ENCODE results near the gene BEST3. TPM values are rescaled to one million over a fixed set of nuclear protein-coding genes. Genes with fewer than 3 reads are reported as not detected.
"Not testable (repeated sequence)": the region's sequence is repeated elsewhere in the genome, so short reads cannot be mapped to it uniquely, and the experiment has no call there.

The BEST3 gene
- total and polyA plus RNA-seq, 2 of the 4 experiments (the other 2 are of a cell fraction), result under 0.01 to 0.07 TPM

- TF ChIP-seq FOS (IDR thresholded peaks at IDR 0.05; ENCODE audit: low read depth, low read length), result no peak
- peak; percentile 37; the same call in 1 of the 2 replicates for TF ChIP-seq CEBPB (IDR thresholded peaks at IDR 0.05; ENCODE audit: low read depth, low read length)
- TF ChIP-seq USF2 (IDR thresholded peaks at IDR 0.05; ENCODE audit: low read depth, low read length), result no peak
- no peak overlapping the region for H2BK15ac ChIP-seq (ENCODE audit: low read depth, low read length)
- no peak overlapping the region for H2BK5ac ChIP-seq (ENCODE audit: low read depth, low read length, poor library complexity, severe bottlenecking)
- no peak overlapping the region for H3K56ac ChIP-seq (ENCODE audit: extremely low read depth, insufficient read depth, low read length)
- H2BK20ac ChIP-seq (ENCODE audit: low read depth, low read length), result no peak overlapping the region
- no peak overlapping the region for H4K5ac ChIP-seq (ENCODE audit: low read depth, low read length)
- no peak overlapping the region for H2AFZ ChIP-seq (replicated peaks; ENCODE audit: low read length, poor library complexity)
- ChIA-PET CTCF (no interaction called here), POLR2A (ENCODE audit: unreplicated experiment) (no interaction called here)
- intact Hi-C loops (cut with micrococcal nuclease) (loop anchor here (10.0 kb wide), 1 partner anchor 127 kb away; the partner anchor contains the start of gene RAB3IP), dilution Hi-C loops (cut with HindIII; ENCODE audit: low sequenced_read_pairs, unreplicated experiment) (no loop called here), in situ Hi-C loops (cut with MboI; ENCODE audit: low sequenced_read_pairs) (no loop called here)
- no peak overlapping the region for H3K9ac ChIP-seq (ENCODE audit: low read depth, low read length)
- no peaks in the 10 kb centered on the region for H4K20me1 ChIP-seq (ENCODE audit: insufficient read depth, low read length)
- H4K91ac ChIP-seq (ENCODE audit: insufficient read depth, low read depth, low read length), result no peak overlapping the region
- DNase-seq (no peak), ATAC-seq (ENCODE audit: low read depth) (no peak)
- WGBS, 2 experiments (ENCODE audit: extremely low coverage in 2 of 2, insufficient read length in 1 of 2), result no CpG with 5 or more reads among the region's 2 CpGs
- H3K4me3 ChIP-seq (ENCODE audit: insufficient read depth, low read depth, low read length), result no peak overlapping the region
- peaks cover 4% of the 10 kb centered on the region for H3K36me3 ChIP-seq (ENCODE audit: control insufficient read depth, insufficient read depth, low read length)
- BruUV-seq (replicated peaks), result no TSS peak
- H3K4ac ChIP-seq (ENCODE audit: low read depth, low read length), result no peak overlapping the region
- no peak overlapping the region for H2AK5ac ChIP-seq (ENCODE audit: low read depth, low read length)
- H3K18ac ChIP-seq (ENCODE audit: low read depth, low read length), result no peak overlapping the region
- H3K9me1 ChIP-seq (ENCODE audit: insufficient read depth, low read length), result no peaks in the 10 kb centered on the region
- H2AK9ac ChIP-seq (replicated peaks; ENCODE audit: low read depth, low read length, poor library complexity), result no peak overlapping the region
- peaks cover 3% of the 10 kb centered on the region for H3K27me3 ChIP-seq (ENCODE audit: control insufficient read depth, insufficient read depth, low read length)
- 0 out of 2 replicates have a peak, but pooled peaks cover 2% of the 10 kb centered on the region for H3K9me3 ChIP-seq (ENCODE audit: control insufficient read depth, insufficient read depth, low read length)
- H3K4me1 ChIP-seq (ENCODE audit: control insufficient read depth, insufficient read depth, low read length), result no peaks in the 10 kb centered on the region
- H3K4me2 ChIP-seq (ENCODE audit: low read depth, low read length), result no peak overlapping the region
- no peak overlapping the region for H3K23ac ChIP-seq (ENCODE audit: low read depth, low read length)
- no peak overlapping the region for H2BK120ac ChIP-seq (ENCODE audit: low read depth, low read length)
- H3K27ac ChIP-seq (ENCODE audit: insufficient read depth, low read length), result no peak overlapping the region
- no peak overlapping the region for H4K8ac ChIP-seq (ENCODE audit: low read depth in 2 of 2, low read length in 2 of 2)
- H3K14ac ChIP-seq (replicated peaks; ENCODE audit: low read depth, low read length), result no peak overlapping the region
- H3K79me1 ChIP-seq (ENCODE audit: low read depth in 1 of 2, low read length in 2 of 2), result no peaks in the 10 kb centered on the region
Observed at GRCh38 chr12:69608114-69608513, 91.0 kb downstream of the BEST3 start.

- H3K79me1 ChIP-seq (ENCODE audit: low read depth in 1 of 2, low read length in 2 of 2); H3K4me1 ChIP-seq (ENCODE audit: control insufficient read depth, insufficient read depth, low read length); H2AK9ac ChIP-seq (replicated peaks; ENCODE audit: low read depth, low read length, poor library complexity); dilution Hi-C loops (cut with HindIII; ENCODE audit: low sequenced_read_pairs, unreplicated experiment); POLR2A ChIA-PET (ENCODE audit: unreplicated experiment); H2BK15ac ChIP-seq (ENCODE audit: low read depth, low read length); H3K9ac ChIP-seq (ENCODE audit: low read depth, low read length); H3K27me3 ChIP-seq (ENCODE audit: control insufficient read depth, insufficient read depth, low read length); in situ Hi-C loops (cut with MboI; ENCODE audit: low sequenced_read_pairs); H2BK20ac ChIP-seq (ENCODE audit: low read depth, low read length); H3K27ac ChIP-seq (ENCODE audit: insufficient read depth, low read length); BruUV-seq (replicated peaks); H3K23ac ChIP-seq (ENCODE audit: low read depth, low read length); H2AK5ac ChIP-seq (ENCODE audit: low read depth, low read length); H4K5ac ChIP-seq (ENCODE audit: low read depth, low read length); H4K20me1 ChIP-seq (ENCODE audit: insufficient read depth, low read length); H4K91ac ChIP-seq (ENCODE audit: insufficient read depth, low read depth, low read length); H3K18ac ChIP-seq (ENCODE audit: low read depth, low read length); H2BK5ac ChIP-seq (ENCODE audit: low read depth, low read length, poor library complexity, severe bottlenecking); H2AFZ ChIP-seq (replicated peaks; ENCODE audit: low read length, poor library complexity); H4K8ac ChIP-seq (ENCODE audit: low read depth in 2 of 2, low read length in 2 of 2); H2BK120ac ChIP-seq (ENCODE audit: low read depth, low read length); H3K4me2 ChIP-seq (ENCODE audit: low read depth, low read length); H3K9me3 ChIP-seq (ENCODE audit: control insufficient read depth, insufficient read depth, low read length); H3K4me3 ChIP-seq (ENCODE audit: insufficient read depth, low read depth, low read length); H3K56ac ChIP-seq (ENCODE audit: extremely low read depth, insufficient read depth, low read length); H3K9me1 ChIP-seq (ENCODE audit: insufficient read depth, low read length); DNase-seq; H3K4ac ChIP-seq (ENCODE audit: low read depth, low read length); CTCF ChIA-PET; H3K14ac ChIP-seq (replicated peaks; ENCODE audit: low read depth, low read length); ATAC-seq (ENCODE audit: low read depth): not testable (repeated sequence)
- intact Hi-C loops (cut with micrococcal nuclease), result loop anchor here (10.0 kb wide), 1 partner anchor 131 kb away; the partner anchor contains the start of gene RAB3IP
- H3K36me3 ChIP-seq (ENCODE audit: control insufficient read depth, insufficient read depth, low read length), result peaks cover 26% of the 10 kb centered on the region
- no CpG with 5 or more reads among the region's 3 CpGs for WGBS, 2 experiments (ENCODE audit: extremely low coverage in 2 of 2, insufficient read length in 1 of 2)
Observed at GRCh38 chr12:69604275-69604674, 94.8 kb downstream of the BEST3 start.

All from IMR-90 (cell line).